NCI-H446 treated with DMSO at 0.1 percent for 48 hours (cell line): ENCODE measurements around the gene CAMSAP1.
A peak's percentile ranks its signal among the peaks of the same experiment; 100 is the strongest.
"Not testable (repeated sequence)": the region's sequence is repeated elsewhere in the genome, so short reads cannot be mapped to it uniquely, and the experiment has no call there.

Experiments used
- DNase-seq: peaks from one replicate; lab custom pipeline; 2025; lab: John Stamatoyannopoulos, UW

CAMSAP1 gene

GRCh38 chr9:135907431-135908092, at the start of gene CAMSAP1:
TSS of gene CAMSAP1 (minus strand) at chr9:135907546. CDS start at chr9:135907159, 387 bp downstream.
- DNase-seq: peak; percentile 74

GRCh38 chr9:135956802-135957174, 49.4 kb upstream of the CAMSAP1 start:
- DNase-seq: no peak

- no peak for DNase-seq
Measured at GRCh38 chr9:135955934-135956801, 48.8 kb upstream of the CAMSAP1 start.

GRCh38 chr9:135952664-135953206, 45.4 kb upstream of the CAMSAP1 start:
- no peak for DNase-seq

GRCh38 chr9:135951889-135952663, 44.7 kb upstream of the CAMSAP1 start:
- DNase-seq: no peak

GRCh38 chr9:135951310-135951709, 44.0 kb upstream of the CAMSAP1 start:
- DNase-seq: not testable (repeated sequence)

- DNase-seq: not testable (repeated sequence)
Measured at GRCh38 chr9:135950841-135951240, 43.5 kb upstream of the CAMSAP1 start.

- DNase-seq: no peak
Measured at GRCh38 chr9:135950135-135950682, 42.9 kb upstream of the CAMSAP1 start.

GRCh38 chr9:135949501-135950134, 42.3 kb upstream of the CAMSAP1 start:
- no peak for DNase-seq

- no peak for DNase-seq
Measured at GRCh38 chr9:135948968-135949367, 41.6 kb upstream of the CAMSAP1 start.

GRCh38 chr9:135948446-135948845, 41.1 kb upstream of the CAMSAP1 start:
- no peak for DNase-seq

- DNase-seq: no peak
Measured at GRCh38 chr9:135947582-135947981, 40.2 kb upstream of the CAMSAP1 start.

GRCh38 chr9:135947105-135947504, 39.8 kb upstream of the CAMSAP1 start:
- DNase-seq: not testable (repeated sequence)

- DNase-seq: no peak
Measured at GRCh38 chr9:135946392-135946994, 39.1 kb upstream of the CAMSAP1 start.

- DNase-seq: no peak
Measured at GRCh38 chr9:135945969-135946368, 38.6 kb upstream of the CAMSAP1 start.

GRCh38 chr9:135944444-135945252, 37.3 kb upstream of the CAMSAP1 start:
- DNase-seq: no peak

- DNase-seq: not testable (repeated sequence)
Measured at GRCh38 chr9:135943604-135944003, 36.3 kb upstream of the CAMSAP1 start.

GRCh38 chr9:135941288-135941995, 34.1 kb upstream of the CAMSAP1 start:
- no peak for DNase-seq
